Upper lobe of left lung (tissue), 6 donors: ENCODE data around the gene CYP26A1. TPM values are rescaled to one million over a fixed set of nuclear protein-coding genes. Genes with fewer than 3 reads are reported as not detected.
A peak's percentile ranks its signal among the peaks of the same experiment; 100 is the strongest.
"Not testable (repeated sequence)": the region's sequence is repeated elsewhere in the genome, so short reads cannot be mapped to it uniquely, and the experiment has no call there.

Source experiments
- ATAC-seq, 2 donors: fragments of 200-7000 bp; cut with Tn5 transposase; one replicate each; pipeline ENCODE4 v1.9.1; 2022; ENCODE audit warnings: mild to moderate bottlenecking in 2 of 2, moderate library complexity in 2 of 2; ENCODE audit not compliant: low FRiP score in 2 of 2
- DNase-seq, 2 donors: peaks; one replicate each; pipeline ENCODE4 v3.0.0-alpha.2; 2019 to 2020
- H3K27ac ChIP-seq, 4 donors: fragments of 200-600 bp; sonication (generic); one replicate each; pipeline ENCODE4 v1.5.1; 2016 to 2019
- H3K27me3 ChIP-seq, 4 donors: fragments of 200-600 bp; sonication (generic); one replicate each; pipeline ENCODE4 v1.5.1; 2017 to 2019
- H3K36me3 ChIP-seq, 4 donors: fragments of 200-600 bp; sonication (generic); one replicate each; pipeline ENCODE4 v1.5.1; 2016 to 2019
- H3K4me1 ChIP-seq, 4 donors: fragments of 200-600 bp; sonication (generic); one replicate each; pipeline ENCODE4 v1.5.1; 2018 to 2019
- H3K4me3 ChIP-seq, 4 donors: fragments of 200-600 bp; sonication (generic); one replicate each; pipeline ENCODE4 v1.5.1; 2017 to 2019; ENCODE audit warnings: mild to moderate bottlenecking in 2 of 4, moderate library complexity in 1 of 4
- H3K9me3 ChIP-seq, 4 donors: fragments of 200-600 bp; sonication (generic); one replicate each; pipeline ENCODE4 v1.5.1; 2018 to 2019
- EP300 ChIP-seq, 4 donors: sonication (generic); formaldehyde crosslinking; IDR thresholded peaks; one replicate each; pipeline ENCODE4 v1.5.1; 2017; ENCODE audit warnings: antibody characterized with exemption in 4 of 4, control low read depth in 2 of 4
- POLR2A ChIP-seq, 4 donors: fragments of 450-650 bp; IDR thresholded peaks; one replicate each; pipeline ENCODE4 v1.5.1; 2016 to 2017; ENCODE audit warnings: antibody characterized with exemption in 4 of 4, mild to moderate bottlenecking in 2 of 4
- POLR2AphosphoS5 ChIP-seq, 2 donors: sonication (generic); formaldehyde crosslinking; IDR thresholded peaks; one replicate each; pipeline ENCODE4 v1.5.1; 2017; ENCODE audit warnings: antibody characterized with exemption in 2 of 2
- WGBS, 2 donors: methylation state at CpG; one replicate each; pipeline ENCODE4 v1.1.5; 2017 to 2018; 5-methylcytosine and 5-hydroxymethylcytosine counted together
- total RNA-seq, 6 donors: library from RNA; depleted of rRNA in 4 of 6; stranded (reverse); fragments of >200 nt in 4 of 6; gene quantifications; one replicate each; pipeline versions ENCODE4 v1.1.0 to v1.2.1, GENCODE V29; 2016 to 2021
- TF ChIP-seq, protein P1 (sequence below), 6 experiments: fragments of 450-650 bp in 4 of 6; fragments of 200-600 bp in 2 of 6; sonication (generic) in 2 of 6; IDR thresholded peaks; one replicate each; pipeline ENCODE4 v1.5.1; 2016 to 2019; ENCODE audit warnings: antibody characterized with exemption in 6 of 6
- donor health status: DM: no; HTN: no; CAD: no; lungs with moderate emphysema.
- donor health status: DM: no; HTN: yes; CAD: no; lungs with severe emphysema.

The CYP26A1 gene
- total RNA-seq, 6 donors from 2014 or later: not detected

DNA sequence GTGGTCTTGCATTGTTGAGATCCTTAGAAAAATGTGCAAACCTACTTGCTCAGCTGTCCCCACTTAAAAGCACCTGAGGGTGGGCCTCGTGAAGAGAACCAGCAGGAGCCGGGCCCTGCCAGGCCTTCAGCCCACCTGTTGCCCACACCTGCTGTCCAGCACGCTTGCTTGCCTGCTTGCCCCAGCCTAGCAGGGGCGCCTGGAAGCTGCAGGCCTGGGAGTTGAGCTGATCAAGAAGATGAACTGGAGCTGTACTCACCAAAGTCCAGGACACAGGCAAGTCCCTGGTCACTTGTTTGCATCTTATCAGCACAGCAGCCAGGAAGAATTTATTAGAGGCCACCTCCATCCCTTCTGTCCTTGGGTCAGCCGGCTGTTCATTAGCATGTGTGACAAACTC lies 23.2 kb downstream of the CYP26A1 start:
- H3K27ac ChIP-seq: no peak overlapping the region
- no peaks in the 10 kb centered on the region for H3K27me3 ChIP-seq
- DNase-seq (peak in 1 of 2 donors; percentile 32), ATAC-seq (no peak)
- no peaks in the 10 kb centered on the region for H3K36me3 ChIP-seq
- no peaks in the 10 kb centered on the region for H3K4me1 ChIP-seq
- H3K4me3 ChIP-seq: no peak overlapping the region
- 73 to 90% methylated on average over 3 to 5 of the region's 5 CpGs for WGBS, 2 donors
- no peaks in the 10 kb centered on the region for H3K9me3 ChIP-seq
- TF ChIP-seq, protein P1, sequence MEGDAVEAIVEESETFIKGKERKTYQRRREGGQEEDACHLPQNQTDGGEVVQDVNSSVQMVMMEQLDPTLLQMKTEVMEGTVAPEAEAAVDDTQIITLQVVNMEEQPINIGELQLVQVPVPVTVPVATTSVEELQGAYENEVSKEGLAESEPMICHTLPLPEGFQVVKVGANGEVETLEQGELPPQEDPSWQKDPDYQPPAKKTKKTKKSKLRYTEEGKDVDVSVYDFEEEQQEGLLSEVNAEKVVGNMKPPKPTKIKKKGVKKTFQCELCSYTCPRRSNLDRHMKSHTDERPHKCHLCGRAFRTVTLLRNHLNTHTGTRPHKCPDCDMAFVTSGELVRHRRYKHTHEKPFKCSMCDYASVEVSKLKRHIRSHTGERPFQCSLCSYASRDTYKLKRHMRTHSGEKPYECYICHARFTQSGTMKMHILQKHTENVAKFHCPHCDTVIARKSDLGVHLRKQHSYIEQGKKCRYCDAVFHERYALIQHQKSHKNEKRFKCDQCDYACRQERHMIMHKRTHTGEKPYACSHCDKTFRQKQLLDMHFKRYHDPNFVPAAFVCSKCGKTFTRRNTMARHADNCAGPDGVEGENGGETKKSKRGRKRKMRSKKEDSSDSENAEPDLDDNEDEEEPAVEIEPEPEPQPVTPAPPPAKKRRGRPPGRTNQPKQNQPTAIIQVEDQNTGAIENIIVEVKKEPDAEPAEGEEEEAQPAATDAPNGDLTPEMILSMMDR (IDR thresholded peaks at IDR 0.05): no peak
- no peak for TF ChIP-seq POLR2A (IDR thresholded peaks at IDR 0.05)
- no peak for TF ChIP-seq EP300 (IDR thresholded peaks at IDR 0.05)
- no peak for TF ChIP-seq POLR2AphosphoS5 (IDR thresholded peaks at IDR 0.05)

DNA sequence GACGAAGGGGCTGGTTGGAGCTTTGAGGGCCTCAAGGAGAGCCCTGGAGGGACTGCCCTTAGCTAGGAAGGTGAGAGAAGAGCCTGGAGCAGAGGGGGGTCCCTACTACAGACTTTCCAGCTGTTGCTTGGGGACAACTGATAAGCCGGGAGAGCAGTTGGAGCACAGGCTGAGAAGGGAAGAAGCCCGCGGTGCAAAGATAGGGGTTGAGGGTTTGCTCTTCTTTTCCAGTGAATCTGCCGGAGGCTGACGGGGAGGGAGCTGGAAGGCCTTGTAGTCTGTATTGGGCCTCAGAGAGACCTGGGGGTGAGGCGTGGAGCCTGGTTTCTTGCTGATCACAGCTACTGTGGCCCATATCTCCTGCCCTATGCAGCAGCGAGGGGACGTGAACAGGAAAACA lies 23.7 kb downstream of the CYP26A1 start:
- 73 to 90% methylated on average over 7 to 8 of the region's 9 CpGs for WGBS, 2 donors
- H3K9me3 ChIP-seq: no peaks in the 10 kb centered on the region
- no peak overlapping the region for H3K27ac ChIP-seq
- TF ChIP-seq POLR2A (IDR thresholded peaks at IDR 0.05) (no peak), POLR2AphosphoS5 (IDR thresholded peaks at IDR 0.05) (no peak), EP300 (IDR thresholded peaks at IDR 0.05) (no peak)
- TF ChIP-seq, protein P1 (IDR thresholded peaks at IDR 0.05): no peak
- no peaks in the 10 kb centered on the region for H3K4me1 ChIP-seq
- H3K36me3 ChIP-seq: no peaks in the 10 kb centered on the region
- ATAC-seq (peak in 1 of 2 donors; percentile 43), DNase-seq (no peak)
- H3K4me3 ChIP-seq: no peak overlapping the region
- H3K27me3 ChIP-seq: no peaks in the 10 kb centered on the region

DNA sequence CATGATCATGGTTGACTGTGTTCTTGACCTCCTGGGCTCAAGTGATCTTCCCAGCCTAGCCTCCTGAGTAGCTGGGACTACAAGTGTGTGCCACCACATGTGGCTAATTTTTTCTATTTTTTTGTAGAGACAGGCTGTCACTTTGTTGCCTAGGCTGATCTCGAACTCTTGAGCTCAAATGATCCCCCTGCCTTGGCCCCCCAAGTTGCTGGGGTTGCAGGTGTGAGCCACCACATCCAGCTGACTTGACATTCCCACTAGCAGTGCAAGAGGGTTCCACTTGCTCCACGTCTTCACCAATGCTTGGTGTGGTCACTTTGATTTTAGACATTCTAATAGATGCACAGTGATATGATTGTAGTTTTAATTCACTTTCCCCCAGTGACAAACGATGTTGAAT lies 25.1 kb downstream of the CYP26A1 start:
- ATAC-seq (no peak), DNase-seq (no peak)
- Histone ChIP-seq H3K36me3 (no peaks in the 10 kb centered on the region), H3K27me3 (no peaks in the 10 kb centered on the region), H3K27ac (no peak overlapping the region), H3K9me3 (peaks cover 0 to 1% (median under 1%) of the 10 kb centered on the region in 4 donors), H3K4me1 (no peaks in the 10 kb centered on the region), H3K4me3 (no peak overlapping the region)
- TF ChIP-seq POLR2A (IDR thresholded peaks at IDR 0.05): no peak
- TF ChIP-seq EP300 (IDR thresholded peaks at IDR 0.05): no peak
- TF ChIP-seq, protein P1 (IDR thresholded peaks at IDR 0.05): no peak
- TF ChIP-seq POLR2AphosphoS5 (IDR thresholded peaks at IDR 0.05): no peak
- 85 to 96% methylated on average over 3 of the region's 3 CpGs for WGBS, 2 donors

DNA sequence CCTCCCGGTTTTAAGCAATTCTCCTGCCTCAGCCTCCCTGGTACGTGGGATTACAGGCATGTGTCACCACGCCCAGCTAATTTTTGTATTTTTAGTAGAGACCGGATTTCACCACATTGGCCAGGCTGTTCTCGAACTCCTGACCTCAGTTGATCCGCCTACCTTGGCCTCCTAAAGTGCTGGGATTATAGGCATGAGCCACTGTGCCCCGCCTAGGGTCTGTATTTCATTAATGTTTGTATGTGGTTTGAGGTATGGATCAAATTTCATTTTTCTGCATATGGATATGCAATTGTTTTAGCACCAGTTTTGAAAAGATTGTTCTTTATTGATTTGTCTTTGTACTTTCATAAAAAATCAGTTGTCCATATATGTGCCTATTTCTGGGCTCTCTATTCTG lies 26.0 kb downstream of the CYP26A1 start:
- 93 to 94% methylated on average over 7 of the region's 7 CpGs for WGBS, 2 donors
- no peaks in the 10 kb centered on the region for H3K4me1 ChIP-seq
- ATAC-seq (no peak), DNase-seq (no peak)
- no peaks in the 10 kb centered on the region for H3K27me3 ChIP-seq
- TF ChIP-seq POLR2AphosphoS5 (IDR thresholded peaks at IDR 0.05) (no peak), EP300 (IDR thresholded peaks at IDR 0.05) (no peak), POLR2A (IDR thresholded peaks at IDR 0.05) (no peak)
- TF ChIP-seq, protein P1 (IDR thresholded peaks at IDR 0.05): no peak
- peaks cover 0 to 6% (median 2%) of the 10 kb centered on the region in 4 donors for H3K9me3 ChIP-seq
- no peak overlapping the region for H3K27ac ChIP-seq
- H3K36me3 ChIP-seq: no peaks in the 10 kb centered on the region
- H3K4me3 ChIP-seq: no peak overlapping the region

DNA sequence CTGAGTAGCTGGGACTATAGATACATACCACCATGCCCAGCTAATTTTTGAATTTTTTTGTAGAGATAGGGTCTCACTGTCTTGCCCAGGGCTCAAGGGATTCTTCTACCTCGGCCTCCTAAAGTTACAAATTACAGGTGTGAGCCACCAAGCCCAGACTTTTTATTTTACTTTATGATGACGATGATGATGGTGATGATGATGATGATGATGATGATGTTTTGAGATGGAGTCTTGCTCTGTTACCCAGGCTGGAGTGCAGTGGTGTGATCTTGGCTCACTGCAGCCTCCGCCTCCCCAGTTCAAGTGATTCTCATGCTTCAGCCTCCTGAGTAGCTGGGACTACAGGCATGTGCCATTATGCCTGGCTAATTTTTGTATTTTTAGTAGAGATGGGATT lies 27.5 kb downstream of the CYP26A1 start:
- H3K9me3 ChIP-seq, H3K36me3 ChIP-seq, H3K27ac ChIP-seq, H3K4me3 ChIP-seq, H3K27me3 ChIP-seq, ATAC-seq, DNase-seq, H3K4me1 ChIP-seq: not testable (repeated sequence)
- 93 to 96% methylated on average over 3 of the region's 3 CpGs for WGBS, 2 donors
